Measurements from ENCODE around the gene GLO1. TPM values are rescaled to one million over a fixed set of nuclear protein-coding genes. Genes with fewer than 3 reads are reported as not detected.
"Not testable (repeated sequence)": the region's sequence is repeated elsewhere in the genome, so short reads cannot be mapped to it uniquely, and the experiment has no call there.

Gene GLO1
- total and polyA plus RNA-seq, 12 donors, result 44.6 to 174 (median 97.3) TPM

GRCh38 chr6:38705924-38706323 is 3.0 kb upstream of the GLO1 start:
- Histone ChIP-seq H3K9me3 (replicated peaks in 1 of 3) (no peaks in the 10 kb centered on the region), H3K27ac (no peak overlapping the region), H3K4me3 (no peak overlapping the region), H3K27me3 (no peaks in the 10 kb centered on the region), H3K4me1 (replicated peaks in 1 of 2) (no peaks in the 10 kb centered on the region), H3K36me3 (replicated peaks in 1 of 2) (no peaks in the 10 kb centered on the region)
- 32 to 60% (median 42%) methylated on average over 2 of the region's 2 CpGs for WGBS, 4 donors
- no peak for TF ChIP-seq POLR2A (IDR thresholded peaks at IDR 0.05)
- TF ChIP-seq, protein P1, sequence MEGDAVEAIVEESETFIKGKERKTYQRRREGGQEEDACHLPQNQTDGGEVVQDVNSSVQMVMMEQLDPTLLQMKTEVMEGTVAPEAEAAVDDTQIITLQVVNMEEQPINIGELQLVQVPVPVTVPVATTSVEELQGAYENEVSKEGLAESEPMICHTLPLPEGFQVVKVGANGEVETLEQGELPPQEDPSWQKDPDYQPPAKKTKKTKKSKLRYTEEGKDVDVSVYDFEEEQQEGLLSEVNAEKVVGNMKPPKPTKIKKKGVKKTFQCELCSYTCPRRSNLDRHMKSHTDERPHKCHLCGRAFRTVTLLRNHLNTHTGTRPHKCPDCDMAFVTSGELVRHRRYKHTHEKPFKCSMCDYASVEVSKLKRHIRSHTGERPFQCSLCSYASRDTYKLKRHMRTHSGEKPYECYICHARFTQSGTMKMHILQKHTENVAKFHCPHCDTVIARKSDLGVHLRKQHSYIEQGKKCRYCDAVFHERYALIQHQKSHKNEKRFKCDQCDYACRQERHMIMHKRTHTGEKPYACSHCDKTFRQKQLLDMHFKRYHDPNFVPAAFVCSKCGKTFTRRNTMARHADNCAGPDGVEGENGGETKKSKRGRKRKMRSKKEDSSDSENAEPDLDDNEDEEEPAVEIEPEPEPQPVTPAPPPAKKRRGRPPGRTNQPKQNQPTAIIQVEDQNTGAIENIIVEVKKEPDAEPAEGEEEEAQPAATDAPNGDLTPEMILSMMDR (IDR thresholded peaks at IDR 0.05), result no peak
- no peak for DNase-seq
- intact Hi-C loops (cut with DNase I), result no loop called here

- intact Hi-C loops (cut with DNase I), result no loop called here
- WGBS, 4 donors, result 69 to 78% (median 75%) methylated on average over 5 of the region's 5 CpGs
These were observed 1.1 kb upstream of the GLO1 start for GRCh38 chr6:38703949-38704590.

DNA sequence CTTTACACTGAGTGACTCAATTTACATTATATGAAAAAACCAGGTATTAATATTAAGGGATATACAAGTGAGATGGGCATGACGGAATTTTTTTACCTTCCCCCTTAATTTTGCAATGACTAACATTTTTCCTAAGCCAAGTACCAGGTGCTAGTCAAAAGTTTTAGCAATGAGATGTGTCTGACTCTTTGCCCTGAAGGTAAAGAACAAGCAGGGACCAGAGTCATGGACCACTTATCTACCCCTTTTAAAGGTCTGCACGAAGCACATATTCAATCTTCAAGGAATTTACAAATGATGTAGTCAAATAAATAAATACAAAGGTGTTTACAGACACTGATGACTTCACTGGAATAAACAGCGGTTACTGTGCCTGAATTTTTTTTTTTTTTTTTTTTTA is 1.4 kb downstream of the GLO1 start:
- TF ChIP-seq, protein P1 (IDR thresholded peaks at IDR 0.05), result no peak
- TF ChIP-seq POLR2A (IDR thresholded peaks at IDR 0.05), result no peak
- intact Hi-C loops (cut with DNase I), result no loop called here
- no peak for DNase-seq
- no peaks in the 10 kb centered on the region for H3K9me3 ChIP-seq (replicated peaks in 1 of 3)
- H3K27me3 ChIP-seq, result no peaks in the 10 kb centered on the region
- WGBS, 4 donors, result 79 to 100% (median 90%) methylated on average over 3 of the region's 3 CpGs
- no peaks in the 10 kb centered on the region for H3K36me3 ChIP-seq (replicated peaks in 1 of 2)
- H3K27ac ChIP-seq, result no peak overlapping the region
- no peak overlapping the region for H3K4me3 ChIP-seq
- H3K4me1 ChIP-seq (replicated peaks in 1 of 2), result no peaks in the 10 kb centered on the region

More at GRCh38 chr6:38703949-38704590, 1.1 kb upstream of the GLO1 start:
- no peak for DNase-seq
- Histone ChIP-seq H3K4me1 (replicated peaks in 1 of 2) (no peaks in the 10 kb centered on the region), H3K27me3 (no peaks in the 10 kb centered on the region), H3K4me3 (no peak overlapping the region), H3K27ac (no peak overlapping the region), H3K9me3 (replicated peaks in 1 of 3) (no peaks in the 10 kb centered on the region), H3K36me3 (replicated peaks in 1 of 2) (no peaks in the 10 kb centered on the region)
- TF ChIP-seq, protein P1 (IDR thresholded peaks at IDR 0.05), result no peak
- TF ChIP-seq POLR2A (IDR thresholded peaks at IDR 0.05), result no peak

GRCh38 chr6:38699702-38700101 is 3.2 kb downstream of the GLO1 start:
- H3K4me1 ChIP-seq (replicated peaks in 1 of 2); H3K9me3 ChIP-seq (replicated peaks in 1 of 3); H3K4me3 ChIP-seq; H3K27ac ChIP-seq; intact Hi-C loops (cut with DNase I); H3K27me3 ChIP-seq; DNase-seq; H3K36me3 ChIP-seq (replicated peaks in 1 of 2): not testable (repeated sequence)
- whole genome bisulfite sequencing, 4 donors, result 88 to 96% (median 95%) methylated on average over 3 of the region's 3 CpGs

GRCh38 chr6:38697846-38698245 is 5.1 kb downstream of the GLO1 start:
- Histone ChIP-seq H3K4me1 (replicated peaks in 1 of 2) (no peaks in the 10 kb centered on the region), H3K36me3 (replicated peaks in 1 of 2) (no peaks in the 10 kb centered on the region), H3K27me3 (no peaks in the 10 kb centered on the region), H3K4me3 (no peak overlapping the region), H3K9me3 (replicated peaks in 1 of 3) (no peaks in the 10 kb centered on the region), H3K27ac (no peak overlapping the region)
- TF ChIP-seq, protein P1 (IDR thresholded peaks at IDR 0.05), result no peak
- no peak for TF ChIP-seq POLR2A (IDR thresholded peaks at IDR 0.05)
- intact Hi-C loops (cut with DNase I), result no loop called here
- no peak for DNase-seq
- 93 to 96% (median 94%) methylated on average over 3 of the region's 3 CpGs for WGBS, 4 donors
